ENCODE data around the gene RIN2. TPM values are rescaled to one million over a fixed set of nuclear protein-coding genes. Genes with fewer than 3 reads are reported as not detected.
A peak's percentile ranks its signal among the peaks of the same experiment; 100 is the strongest.

The RIN2 gene
- total RNA-seq, 2 donors from 2014 or later = 82.0 to 105 TPM

- peak; percentile 68 for DNase-seq
- TF ChIP-seq, protein P1, sequence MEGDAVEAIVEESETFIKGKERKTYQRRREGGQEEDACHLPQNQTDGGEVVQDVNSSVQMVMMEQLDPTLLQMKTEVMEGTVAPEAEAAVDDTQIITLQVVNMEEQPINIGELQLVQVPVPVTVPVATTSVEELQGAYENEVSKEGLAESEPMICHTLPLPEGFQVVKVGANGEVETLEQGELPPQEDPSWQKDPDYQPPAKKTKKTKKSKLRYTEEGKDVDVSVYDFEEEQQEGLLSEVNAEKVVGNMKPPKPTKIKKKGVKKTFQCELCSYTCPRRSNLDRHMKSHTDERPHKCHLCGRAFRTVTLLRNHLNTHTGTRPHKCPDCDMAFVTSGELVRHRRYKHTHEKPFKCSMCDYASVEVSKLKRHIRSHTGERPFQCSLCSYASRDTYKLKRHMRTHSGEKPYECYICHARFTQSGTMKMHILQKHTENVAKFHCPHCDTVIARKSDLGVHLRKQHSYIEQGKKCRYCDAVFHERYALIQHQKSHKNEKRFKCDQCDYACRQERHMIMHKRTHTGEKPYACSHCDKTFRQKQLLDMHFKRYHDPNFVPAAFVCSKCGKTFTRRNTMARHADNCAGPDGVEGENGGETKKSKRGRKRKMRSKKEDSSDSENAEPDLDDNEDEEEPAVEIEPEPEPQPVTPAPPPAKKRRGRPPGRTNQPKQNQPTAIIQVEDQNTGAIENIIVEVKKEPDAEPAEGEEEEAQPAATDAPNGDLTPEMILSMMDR (IDR thresholded peaks at IDR 0.05) = no peak
These were observed 21.0 kb upstream of the RIN2 start for GRCh38 chr20:19737025-19737424.

DNA sequence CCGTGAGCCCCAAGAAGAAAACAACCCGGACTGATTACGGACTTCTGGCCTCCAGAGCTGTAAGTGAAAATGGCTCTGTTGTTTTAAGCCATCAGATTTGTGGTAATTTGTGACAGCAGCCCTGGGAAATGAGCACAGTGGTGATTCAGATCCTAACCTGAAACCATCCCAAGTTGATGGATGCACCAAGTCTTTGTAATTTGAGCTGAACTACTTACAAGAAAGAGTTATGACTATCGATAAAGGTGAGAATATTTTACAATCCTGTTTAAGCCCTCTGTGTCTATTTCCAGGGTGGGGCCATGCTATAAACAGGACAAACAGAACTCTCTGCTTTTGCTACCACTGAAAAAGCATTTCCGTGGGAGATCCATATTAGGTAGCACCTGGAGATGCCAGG, 19.1 kb upstream of the RIN2 start:
- TF ChIP-seq, protein P1 (IDR thresholded peaks at IDR 0.05) = no peak
- H3K4me3 ChIP-seq = no peak overlapping the region
- H3K36me3 ChIP-seq = no peaks in the 10 kb centered on the region
- DNase-seq = no peak
- no peaks in the 10 kb centered on the region for H3K9me3 ChIP-seq
- H3K27ac ChIP-seq = peak overlapping the region; percentile 54
- intact Hi-C loops (cut with DNase I) = no loop called here
- no peak overlapping the region for H3K9ac ChIP-seq (ENCODE audit: low read depth in 2 of 2, low read length in 2 of 2)
- peaks cover 4% of the 10 kb centered on the region for H3K4me1 ChIP-seq
- no peaks in the 10 kb centered on the region for H3K27me3 ChIP-seq

More at GRCh38 chr20:19737025-19737424, 21.0 kb upstream of the RIN2 start:
- intact Hi-C loops (cut with DNase I) = no loop called here
- Histone ChIP-seq H3K4me3 (no peak overlapping the region), H3K27ac (peak overlapping the region; percentile 47), H3K9me3 (no peaks in the 10 kb centered on the region), H3K9ac (ENCODE audit: low read depth in 2 of 2, low read length in 2 of 2) (peak overlapping the region in 1 of 2 donors; percentile 6), H3K27me3 (no peaks in the 10 kb centered on the region), H3K36me3 (no peaks in the 10 kb centered on the region), H3K4me1 (peaks cover 4% of the 10 kb centered on the region)

GRCh38 chr20:19739351-19739750, 18.7 kb upstream of the RIN2 start:
- peaks cover 4% of the 10 kb centered on the region for H3K4me1 ChIP-seq
- TF ChIP-seq, protein P1 (IDR thresholded peaks at IDR 0.05) = no peak

GRCh38 chr20:19740512-19740911, 17.5 kb upstream of the RIN2 start:
- TF ChIP-seq, protein P1 (IDR thresholded peaks at IDR 0.05) = no peak
- H3K9ac ChIP-seq (ENCODE audit: low read depth in 2 of 2, low read length in 2 of 2) = no peak overlapping the region
- intact Hi-C loops (cut with DNase I) = no loop called here

More at GRCh38 chr20:19739351-19739750, 18.7 kb upstream of the RIN2 start:
- Histone ChIP-seq H3K4me3 (no peak overlapping the region), H3K27ac (no peak overlapping the region), H3K27me3 (no peaks in the 10 kb centered on the region), H3K9me3 (no peaks in the 10 kb centered on the region), H3K9ac (ENCODE audit: low read depth in 2 of 2, low read length in 2 of 2) (no peak overlapping the region), H3K36me3 (no peaks in the 10 kb centered on the region)
- DNase-seq = no peak
- intact Hi-C loops (cut with DNase I) = no loop called here

DNA sequence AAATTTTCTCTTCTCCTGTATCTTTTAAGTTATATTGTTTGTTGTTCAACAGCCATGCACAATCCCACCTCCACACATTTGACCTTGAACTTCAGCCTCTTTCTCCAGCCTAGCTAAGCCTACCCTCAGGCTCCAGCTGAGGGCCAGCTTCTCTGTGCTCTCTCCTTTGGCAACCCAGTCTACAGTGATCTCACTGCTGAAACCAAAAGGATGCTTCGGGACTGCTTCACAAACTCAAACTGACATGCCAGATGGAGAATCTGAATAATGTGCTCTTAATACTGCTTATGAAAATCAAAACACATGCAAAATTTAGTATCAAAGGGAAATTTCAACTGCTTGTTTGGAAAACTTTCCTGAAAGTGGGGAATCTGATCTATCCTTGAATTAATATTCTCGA, 16.1 kb upstream of the RIN2 start:
- intact Hi-C loops (cut with DNase I) = no loop called here
- no peak for DNase-seq
- TF ChIP-seq, protein P1 (IDR thresholded peaks at IDR 0.05) = no peak
- H3K9me3 ChIP-seq = no peaks in the 10 kb centered on the region
- no peaks in the 10 kb centered on the region for H3K27me3 ChIP-seq
- no peaks in the 10 kb centered on the region for H3K36me3 ChIP-seq
- no peak overlapping the region for H3K27ac ChIP-seq
- peaks cover 4% of the 10 kb centered on the region for H3K4me1 ChIP-seq
- H3K9ac ChIP-seq (ENCODE audit: low read depth in 2 of 2, low read length in 2 of 2) = no peak overlapping the region
- H3K4me3 ChIP-seq = no peak overlapping the region

More at GRCh38 chr20:19740512-19740911, 17.5 kb upstream of the RIN2 start:
- Histone ChIP-seq H3K9me3 (no peaks in the 10 kb centered on the region), H3K4me3 (no peak overlapping the region), H3K4me1 (peaks cover 4% of the 10 kb centered on the region), H3K27me3 (no peaks in the 10 kb centered on the region), H3K36me3 (no peaks in the 10 kb centered on the region), H3K27ac (no peak overlapping the region)
- no peak for DNase-seq
